C4-2B (cell line): ENCODE results near the gene EIF2S3.
"Not testable (repeated sequence)": the region's sequence is repeated elsewhere in the genome, so short reads cannot be mapped to it uniquely, and the experiment has no call there.

Experiments
- H3K27ac ChIP-seq: fragments of 450-650 bp; 2 replicates; pipeline ENCODE4 v1.5.1; 2017
- ZFX ChIP-seq: fragments of 450-650 bp; IDR thresholded peaks from 2 replicates; pipeline ENCODE4 v1.6.1; 2017
- TF ChIP-seq, protein P1 (sequence below): fragments of 450-650 bp; conservative IDR thresholded peaks from 2 replicates; pipeline ENCODE4 v1.5.1; 2017; ENCODE audit warnings: mild to moderate bottlenecking

EIF2S3 gene

DNA sequence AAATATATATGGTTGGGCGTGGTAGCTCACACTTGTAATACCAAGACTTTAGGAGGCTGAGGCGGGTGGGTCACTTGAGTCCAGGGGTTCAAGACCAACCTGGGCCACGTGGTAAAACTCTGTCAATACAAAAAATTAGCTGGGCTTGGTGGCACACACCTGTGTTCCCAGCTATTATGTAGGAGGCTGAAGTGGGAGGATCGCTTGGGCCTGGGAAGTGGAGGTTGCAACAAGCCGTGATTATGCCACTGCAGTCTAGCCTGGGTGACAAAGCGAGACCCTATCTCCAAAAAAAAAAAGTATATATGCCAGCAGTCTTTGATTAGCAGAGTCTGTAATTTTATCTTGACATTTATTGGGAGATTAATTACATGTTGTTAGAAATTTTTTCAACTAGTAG is 8.7 kb downstream of the EIF2S3 start:
- H3K27ac ChIP-seq = no peak overlapping the region
- TF ChIP-seq, protein P1, sequence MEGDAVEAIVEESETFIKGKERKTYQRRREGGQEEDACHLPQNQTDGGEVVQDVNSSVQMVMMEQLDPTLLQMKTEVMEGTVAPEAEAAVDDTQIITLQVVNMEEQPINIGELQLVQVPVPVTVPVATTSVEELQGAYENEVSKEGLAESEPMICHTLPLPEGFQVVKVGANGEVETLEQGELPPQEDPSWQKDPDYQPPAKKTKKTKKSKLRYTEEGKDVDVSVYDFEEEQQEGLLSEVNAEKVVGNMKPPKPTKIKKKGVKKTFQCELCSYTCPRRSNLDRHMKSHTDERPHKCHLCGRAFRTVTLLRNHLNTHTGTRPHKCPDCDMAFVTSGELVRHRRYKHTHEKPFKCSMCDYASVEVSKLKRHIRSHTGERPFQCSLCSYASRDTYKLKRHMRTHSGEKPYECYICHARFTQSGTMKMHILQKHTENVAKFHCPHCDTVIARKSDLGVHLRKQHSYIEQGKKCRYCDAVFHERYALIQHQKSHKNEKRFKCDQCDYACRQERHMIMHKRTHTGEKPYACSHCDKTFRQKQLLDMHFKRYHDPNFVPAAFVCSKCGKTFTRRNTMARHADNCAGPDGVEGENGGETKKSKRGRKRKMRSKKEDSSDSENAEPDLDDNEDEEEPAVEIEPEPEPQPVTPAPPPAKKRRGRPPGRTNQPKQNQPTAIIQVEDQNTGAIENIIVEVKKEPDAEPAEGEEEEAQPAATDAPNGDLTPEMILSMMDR = no peak
- no peak for TF ChIP-seq ZFX

DNA sequence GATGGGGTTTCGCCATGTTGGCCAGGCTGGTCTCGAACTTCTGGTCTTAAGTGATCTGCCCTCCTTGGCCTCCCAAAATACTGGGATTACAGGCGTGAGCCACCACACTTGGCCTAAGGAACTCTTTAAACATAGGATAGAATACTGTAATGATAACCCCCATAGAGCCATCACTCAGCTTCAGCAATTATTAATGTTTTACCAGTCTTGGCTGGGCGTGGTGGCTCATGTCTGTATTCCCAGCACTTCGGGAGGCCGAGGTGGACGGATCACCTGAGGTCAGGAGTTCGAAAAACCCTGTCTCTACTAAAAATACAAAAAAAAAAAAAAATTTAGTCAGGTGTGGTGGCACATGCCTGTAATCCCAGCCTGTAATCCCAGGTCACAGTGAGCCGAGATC is 15.1 kb downstream of the EIF2S3 start:
- no peak overlapping the region for H3K27ac ChIP-seq
- no peak for TF ChIP-seq ZFX
- TF ChIP-seq, protein P1 = no peak

DNA sequence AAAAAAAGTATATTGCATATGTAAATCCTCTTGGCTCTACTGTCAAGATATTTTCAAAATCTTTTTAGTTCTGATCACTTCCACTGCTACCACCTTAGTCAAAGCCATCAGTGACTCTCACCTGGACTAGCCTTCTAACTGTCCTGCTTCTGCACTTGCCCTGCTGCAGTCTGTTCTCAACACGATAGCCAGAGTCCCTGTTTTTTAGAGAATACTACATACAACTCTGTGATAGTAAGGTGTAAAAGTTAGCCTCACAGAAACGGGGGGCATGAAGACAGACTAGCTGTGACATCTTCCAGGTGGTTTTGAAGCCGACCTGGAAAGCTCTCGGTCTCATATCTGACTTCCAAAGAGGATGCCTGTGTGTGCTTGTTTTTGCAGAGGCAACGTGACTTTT is 24.7 kb downstream of the EIF2S3 start:
- no peak for TF ChIP-seq ZFX
- TF ChIP-seq, protein P1 = no peak

DNA sequence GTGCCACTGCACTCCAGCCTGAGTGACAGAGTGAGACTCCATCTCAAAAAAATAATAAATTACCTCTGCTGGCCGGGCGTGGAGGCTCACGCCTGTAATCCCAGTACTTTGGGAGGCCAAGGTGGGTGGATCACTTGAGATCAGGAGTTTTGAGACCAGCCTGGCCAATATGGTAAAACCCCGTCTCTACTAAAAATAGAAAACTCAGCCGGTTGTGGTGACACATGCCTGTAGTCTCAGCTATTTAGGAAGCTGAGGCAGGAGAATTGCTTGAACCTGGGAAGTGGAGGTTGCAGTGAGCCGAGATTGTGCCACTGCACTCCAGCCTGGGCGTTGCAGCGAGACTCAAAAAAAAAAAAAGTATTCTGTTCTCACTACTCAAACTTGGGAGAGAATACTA is 25.5 kb downstream of the EIF2S3 start:
- H3K27ac ChIP-seq = not testable (repeated sequence)

More for the DNA sequence above, 24.7 kb downstream of the EIF2S3 start:
- no peak overlapping the region for H3K27ac ChIP-seq

DNA sequence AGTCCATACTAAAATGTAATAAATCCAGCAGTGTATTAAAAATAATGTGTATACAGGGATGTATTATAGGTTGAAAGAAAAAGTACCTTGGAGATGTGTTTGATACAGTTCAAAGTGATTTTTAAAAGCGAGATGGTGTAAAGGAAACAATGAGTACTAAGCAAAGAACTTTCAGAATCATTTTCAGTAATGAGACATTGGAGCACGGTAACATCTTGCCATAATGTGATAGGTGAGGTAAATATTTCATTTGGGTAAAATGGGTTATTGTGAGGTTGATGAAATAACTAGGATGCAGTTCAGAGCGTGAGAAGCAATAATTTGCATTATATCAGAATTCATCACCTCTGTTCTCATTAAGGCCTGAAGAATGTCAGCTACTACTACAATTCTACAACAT is 25.9 kb downstream of the EIF2S3 start:
- TF ChIP-seq, protein P1 = no peak
- TF ChIP-seq ZFX = no peak
- H3K27ac ChIP-seq = no peak overlapping the region

DNA sequence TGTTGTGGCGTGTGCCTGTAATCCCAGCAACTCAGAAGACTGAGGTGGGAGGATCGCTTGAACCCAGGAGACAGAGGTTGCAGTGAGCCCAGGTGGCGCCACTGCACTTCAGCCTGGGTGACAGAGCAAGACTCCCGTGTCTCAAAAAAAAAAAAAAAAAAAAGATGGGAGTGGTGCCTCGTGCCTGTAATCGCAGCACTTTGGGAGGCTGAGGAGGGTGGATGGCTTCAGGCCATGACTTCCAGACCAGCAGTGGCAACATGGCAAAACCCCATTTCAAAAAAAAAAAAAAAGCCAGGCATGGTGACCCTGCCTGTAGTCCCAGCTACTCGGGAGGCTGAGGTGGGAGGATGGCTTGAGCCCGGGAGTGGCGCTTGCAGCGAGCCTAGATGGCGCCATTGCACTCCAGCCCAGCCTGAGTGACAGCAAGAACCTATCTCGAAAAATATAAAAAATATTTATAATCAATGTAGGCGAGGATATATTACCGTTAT is 27.0 kb downstream of the EIF2S3 start:
- no peak overlapping the region for H3K27ac ChIP-seq
- TF ChIP-seq, protein P1 = peak; percentile 84
- no peak for TF ChIP-seq ZFX

DNA sequence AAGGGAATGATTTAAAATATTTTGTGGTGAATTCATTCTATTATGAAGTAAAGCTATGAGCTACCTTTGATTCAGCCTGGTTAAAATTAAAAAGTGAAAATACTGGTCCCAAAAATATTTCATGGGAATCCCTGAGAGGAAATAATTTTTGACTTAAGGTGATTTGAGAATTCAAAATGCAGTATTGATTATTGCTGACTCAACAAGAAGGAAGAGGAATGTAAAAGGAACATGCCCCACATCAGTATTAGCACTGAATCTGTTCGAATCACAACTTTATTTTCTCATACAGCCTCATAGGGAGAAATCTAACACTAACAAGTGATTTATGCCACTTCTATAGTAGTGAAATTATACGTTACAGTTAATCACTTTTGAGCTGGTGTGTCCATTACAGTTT is 27.7 kb downstream of the EIF2S3 start:
- TF ChIP-seq, protein P1 = no peak
- no peak for TF ChIP-seq ZFX
- no peak overlapping the region for H3K27ac ChIP-seq

DNA sequence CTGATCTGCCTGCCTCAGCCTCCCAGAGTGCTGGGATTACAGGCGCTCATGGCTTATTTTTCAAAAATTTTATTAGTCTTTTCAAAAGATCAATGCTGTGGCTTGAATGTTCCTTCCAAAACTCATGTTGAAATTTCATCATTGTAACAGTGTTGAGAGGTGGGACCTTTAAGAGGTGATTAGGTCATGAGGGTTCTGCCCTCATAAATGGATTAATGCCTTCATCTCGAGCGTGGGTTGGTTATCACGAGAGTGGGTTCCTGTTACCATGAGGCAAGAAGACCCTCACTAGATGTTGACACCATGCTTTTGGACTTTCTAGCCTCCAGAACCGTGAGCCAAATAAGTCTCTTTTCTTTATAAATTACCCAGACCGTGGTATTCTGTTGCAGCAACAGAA is 30.3 kb downstream of the EIF2S3 start:
- no peak overlapping the region for H3K27ac ChIP-seq

More for the DNA sequence above, 30.3 kb downstream of the EIF2S3 start:
- TF ChIP-seq, protein P1 = no peak
- TF ChIP-seq ZFX = no peak
